Lower leg skin (tissue), 4 donors: ENCODE data around the gene MIGA1. TPM values are rescaled to one million over a fixed set of nuclear protein-coding genes. Genes with fewer than 3 reads are reported as not detected.

Source experiments
- DNase-seq, 2 donors: peaks; one replicate each; pipeline ENCODE4 v3.0.0-alpha.2; 2019; ENCODE audit warnings: low spot score in 2 of 2
- H3K4me3 ChIP-seq: fragments of 200-600 bp; sonication (generic); 2 replicates; pipeline ENCODE4 v1.5.1; 2017; ENCODE audit warnings: mild to moderate bottlenecking, low read depth; ENCODE audit not compliant: poor library complexity, severe bottlenecking
- CTCF ChIP-seq, 3 donors: fragments of 450-650 bp; IDR thresholded peaks; one replicate each; pipeline ENCODE4 v1.5.1; 2016; ENCODE audit warnings: antibody characterized with exemption in 3 of 3, mild to moderate bottlenecking in 3 of 3, moderate library complexity in 2 of 3
- POLR2A ChIP-seq, 2 donors: fragments of 450-650 bp; IDR thresholded peaks; one replicate each; pipeline ENCODE4 v1.6.1; 2016 to 2017; ENCODE audit warnings: antibody characterized with exemption in 2 of 2, mild to moderate bottlenecking in 1 of 2, moderate library complexity in 1 of 2
- WGBS, 2 donors: methylation state at CpG; one replicate each; pipeline ENCODE4 v1.1.5; 2018; 5-methylcytosine and 5-hydroxymethylcytosine counted together
- intact Hi-C: fragments of 100-400 bp; cut with DNase I; formaldehyde crosslinking; loops from one replicate; pipeline ENCODE4 v1.15.0; 2023; ENCODE audit warnings: low total_unique reads
- total RNA-seq, 4 donors: library from RNA; depleted of rRNA; stranded (reverse); fragments of >200 nt; gene quantifications; one replicate each; pipeline ENCODE4 v1.1.0, GENCODE V29; 2016

Gene MIGA1
- total RNA-seq, 4 donors from 2014 or later: 7.7 to 13.6 (median 9.5) TPM

- H3K4me3 ChIP-seq: peak within 1 kb of the TSS; percentile 34
- peak; percentile 27 to 93 for DNase-seq
- no peak for TF ChIP-seq CTCF (IDR thresholded peaks at IDR 0.05)
- no peak for TF ChIP-seq POLR2A (IDR thresholded peaks at IDR 0.05)
- WGBS, 2 donors: 18 to 19% methylated on average over 17 to 33 of the region's 36 CpGs
- intact Hi-C loops: no loop called here
Measured at GRCh38 chr1:77888081-77888780, 108.8 kb downstream of the MIGA1 start, which contains the start of gene NEXN. Gene NEXN (plus strand): TSS chr1:77888624. CDS start chr1:77916107, 27,483 bp downstream.

GRCh38 chr1:77888781-77889642, 109.6 kb downstream of the MIGA1 start:
- DNase-seq: peak in 1 of 2 donors; percentile 88
- peak overlapping the region; percentile 34 for H3K4me3 ChIP-seq
- WGBS, 2 donors: 1 to 2% methylated on average over 20 to 46 of the region's 46 CpGs
- intact Hi-C loops: no loop called here
- TF ChIP-seq POLR2A (IDR thresholded peaks at IDR 0.05) (no peak), CTCF (IDR thresholded peaks at IDR 0.05) (no peak)

GRCh38 chr1:77889671-77890070, 110.2 kb downstream of the MIGA1 start:
- intact Hi-C loops: no loop called here
- no peak overlapping the region for H3K4me3 ChIP-seq
- WGBS, 2 donors: 48 to 51% methylated on average over 7 of the region's 7 CpGs
- TF ChIP-seq CTCF (IDR thresholded peaks at IDR 0.05) (no peak), POLR2A (IDR thresholded peaks at IDR 0.05) (no peak)
- DNase-seq: no peak

- DNase-seq: no peak
- no peak overlapping the region for H3K4me3 ChIP-seq
- intact Hi-C loops: no loop called here
- WGBS, 2 donors: 97 to 100% methylated on average over 1 of the region's 1 CpG
- TF ChIP-seq CTCF (IDR thresholded peaks at IDR 0.05) (no peak), POLR2A (IDR thresholded peaks at IDR 0.05) (no peak)
Measured at GRCh38 chr1:77891200-77891599, 111.8 kb downstream of the MIGA1 start.

- TF ChIP-seq POLR2A (IDR thresholded peaks at IDR 0.05) (no peak), CTCF (IDR thresholded peaks at IDR 0.05) (no peak)
- intact Hi-C loops: no loop called here
- WGBS, 2 donors: 80% methylated on average over 4 of the region's 4 CpGs
Measured at GRCh38 chr1:77899647-77900320, 120.3 kb downstream of the MIGA1 start.

More at GRCh38 chr1:77899647-77900320, 120.3 kb downstream of the MIGA1 start:
- H3K4me3 ChIP-seq: no peak overlapping the region
- no peak for DNase-seq
